ENCODE results near the gene C3orf18. TPM values are rescaled to one million over a fixed set of nuclear protein-coding genes. Genes with fewer than 3 reads are reported as not detected.

Gene C3orf18
- polyA plus RNA-seq, 1 of the 3 experiments (the other 2 are of a cell fraction): 19.7 TPM

- Histone ChIP-seq H3K9me2 (no peaks in the 10 kb centered on the region), H4K20me1 (ENCODE audit: insufficient read depth) (no peaks in the 10 kb centered on the region), H3K27me3 (ENCODE audit: insufficient read depth) (no peaks in the 10 kb centered on the region), H3K4me2 (no peak overlapping the region), H2AFZ (ENCODE audit: low read depth) (no peak overlapping the region), H3F3A (replicated peaks; ENCODE audit: insufficient read depth) (no peaks in the 10 kb centered on the region), H3K9me3 (no peaks in the 10 kb centered on the region), H3K36me3 (replicated peaks in 1 of 2; ENCODE audit: control insufficient read depth in 1 of 2, insufficient read depth in 2 of 2, low read length in 1 of 2) (peaks cover 8 to 29% of the 10 kb centered on the region in 2 experiments), H3K79me2 (ENCODE audit: insufficient read depth) (no peaks in the 10 kb centered on the region), H3K4me3 (ENCODE audit: low read depth in 2 of 2, low read length in 1 of 2) (no peak overlapping the region), H3K9ac (no peak overlapping the region), H3K4me1 (ENCODE audit: control insufficient read depth in 1 of 2, insufficient read depth in 2 of 2, low read depth in 1 of 2, low read length in 1 of 2) (no peaks in the 10 kb centered on the region), H3K27ac (ENCODE audit: low read depth in 2 of 2, low read length in 1 of 2) (no peak overlapping the region)
- ChIA-PET POLR2A (interaction anchor here (0.5 kb wide), 1 partner anchor 11 kb away, joined by 4 read pairs; no protein-coding TSS in a partner anchor), CTCF (interaction anchor here (1.5 to 31.2 kb wide), 2 partner anchors 32 to 35 kb away, joined by 6 to 648 read pairs; partner anchors contain the start of genes CISH and MAPKAPK3)
- DNase-seq: no peak
- WGBS (ENCODE audit: low lambda C conversion rate): 100% methylated on average over 2 of the region's 2 CpGs
- TF ChIP-seq CHD2 (IDR thresholded peaks at IDR 0.05; ENCODE audit: low read length, partially characterized antibody): no peak
- TF ChIP-seq FOXJ3 (CRISPR knock-in tag; IDR thresholded peaks at IDR 0.05): no peak
- no peak for TF ChIP-seq RCOR1 (IDR thresholded peaks at IDR 0.05; ENCODE audit: low read length)
- TF ChIP-seq FOXM1 (IDR thresholded peaks at IDR 0.05; ENCODE audit: low read depth): no peak
- no peak for TF ChIP-seq EZH2phosphoT487 (IDR thresholded peaks at IDR 0.05; ENCODE audit: borderline replicate concordance, low read depth)
Observed at GRCh38 chr3:50577348-50577747, 9.8 kb upstream of the C3orf18 start.

- POLR2A ChIA-PET: interaction anchor here (1.5 kb wide), 1 partner anchor 36 kb away, joined by 3 read pairs; the partner anchor contains the start of gene CISH
- Histone ChIP-seq H4K20me1 (ENCODE audit: insufficient read depth) (no peaks in the 10 kb centered on the region), H3K9me2 (no peaks in the 10 kb centered on the region), H3K79me2 (ENCODE audit: insufficient read depth) (no peaks in the 10 kb centered on the region), H3K36me3 (replicated peaks in 1 of 2; ENCODE audit: control insufficient read depth in 1 of 2, insufficient read depth in 2 of 2, low read length in 1 of 2) (peaks cover 8 to 27% of the 10 kb centered on the region in 2 experiments), H3K27ac (ENCODE audit: low read depth in 2 of 2, low read length in 1 of 2) (no peak overlapping the region), H3K4me1 (ENCODE audit: control insufficient read depth in 1 of 2, insufficient read depth in 2 of 2, low read depth in 1 of 2, low read length in 1 of 2) (peaks cover 0 to 3% of the 10 kb centered on the region in 2 experiments; a peak in 1 of 4 replicates), H3K9me3 (no peaks in the 10 kb centered on the region), H3K9ac (no peak overlapping the region), H3F3A (replicated peaks; ENCODE audit: insufficient read depth) (no peaks in the 10 kb centered on the region), H3K27me3 (ENCODE audit: insufficient read depth) (no peaks in the 10 kb centered on the region), H3K4me2 (no peak overlapping the region), H3K4me3 (ENCODE audit: low read depth in 2 of 2, low read length in 1 of 2) (no peak overlapping the region), H2AFZ (ENCODE audit: low read depth) (no peak overlapping the region)
- WGBS (ENCODE audit: low lambda C conversion rate): 89% methylated on average over 6 of the region's 6 CpGs
- no peak for TF ChIP-seq GATA2 (CRISPR knock-in tag; IDR thresholded peaks at IDR 0.05)
- TF ChIP-seq USF1 (IDR thresholded peaks at IDR 0.05; ENCODE audit: borderline replicate concordance, low read depth): no peak
- TF ChIP-seq NRF1 (IDR thresholded peaks at IDR 0.05; ENCODE audit: low read depth, low read length): no peak
- no peak for TF ChIP-seq FOXM1 (IDR thresholded peaks at IDR 0.05; ENCODE audit: low read depth)
- no peak for TF ChIP-seq YY1 (IDR thresholded peaks at IDR 0.05; ENCODE audit: low read depth)
- no peak for TF ChIP-seq RFX5 (IDR thresholded peaks at IDR 0.05; ENCODE audit: low read length)
- no peak for TF ChIP-seq RXRA (IDR thresholded peaks at IDR 0.05; ENCODE audit: borderline replicate concordance, low read depth)
- TF ChIP-seq RCOR1 (IDR thresholded peaks at IDR 0.05; ENCODE audit: low read length): no peak
- TF ChIP-seq REST (IDR thresholded peaks at IDR 0.05; ENCODE audit: low read depth, low read length): no peak
- no peak for TF ChIP-seq TCF12 (IDR thresholded peaks at IDR 0.05)
- no peak for TF ChIP-seq SIN3A (IDR thresholded peaks at IDR 0.05; ENCODE audit: borderline replicate concordance, low read depth, low read length)
- TF ChIP-seq SMC3 (IDR thresholded peaks at IDR 0.05; ENCODE audit: low read depth, low read length): no peak
- no peak for TF ChIP-seq NFIC (IDR thresholded peaks at IDR 0.05; ENCODE audit: borderline replicate concordance)
- no peak for TF ChIP-seq EZH2phosphoT487 (IDR thresholded peaks at IDR 0.05; ENCODE audit: borderline replicate concordance, low read depth)
- TF ChIP-seq PBX3 (IDR thresholded peaks at IDR 0.05): no peak
- TF ChIP-seq FOSL2 (IDR thresholded peaks at IDR 0.05; ENCODE audit: borderline replicate concordance, low read depth): no peak
- no peak for DNase-seq
- CTCF ChIA-PET: interaction anchor here (1.1 to 31.2 kb wide), 3 partner anchors 11 to 34 kb away, joined by 3 to 648 read pairs (median 5); partner anchors contain the start of genes CISH and MAPKAPK3
Observed at GRCh38 chr3:50575372-50575771, 7.8 kb upstream of the C3orf18 start.
